GM12878 (cell line): ENCODE measurements around the gene FAM20B. TPM values are rescaled to one million over a fixed set of nuclear protein-coding genes. Genes with fewer than 3 reads are reported as not detected.

Experiments
- ATAC-seq: fragments of 200-7000 bp; cut with Tn5 transposase; 3 replicates; pipeline ENCODE4 v1.9.1; 2020; ENCODE audit warnings: mild to moderate bottlenecking, moderate library complexity
- BruUV-seq: library from RNA; stranded (reverse); fragments of 400-500 nt; replicated peaks from 2 replicates; lab custom pipeline; 2021; lab: Mats Ljungman, UMichigan
- CTCF ChIA-PET: fragments of 300-600 bp; sonication (Branson Sonifier 250); formaldehyde crosslinking; extraction: SDS; loops from one replicate; lab custom pipeline; 2021; ENCODE audit warnings: inconsistent platforms; lab: Yijun Ruan, JAX
- POLR2A ChIA-PET: fragments of 350-600 bp; formaldehyde crosslinking; extraction: SDS; loops from one replicate; lab custom pipeline; 2021; ENCODE audit warnings: inconsistent platforms; lab: Charles Lee
- RAD21 ChIA-PET: fragments of 300-600 bp; sonication (Branson Sonifier 250); formaldehyde crosslinking; loops from one replicate; lab custom pipeline; 2023; ENCODE audit warnings: antibody characterized with exemption; ENCODE audit not compliant: unreplicated experiment; lab: Charles Lee
- SMC1A ChIA-PET: fragments of 300-600 bp; sonication (Branson Sonifier 250); formaldehyde crosslinking; loops from one replicate; lab custom pipeline; 2023; ENCODE audit not compliant: unreplicated experiment, uncharacterized antibody; lab: Charles Lee
- DNase-seq: peaks from one replicate; pipeline ENCODE4 v3.0.0-alpha.2; 2011; ENCODE audit warnings: low read depth, low spot score
- FAIRE-seq: peaks from 3 replicates; lab custom pipeline; 2011; peaks lifted over from hg19 to GRCh38; lab: Jason Lieb, UNC
- H2AFZ ChIP-seq: 2 replicates; pipeline ENCODE4 v1.6.0; 2011; ENCODE audit warnings: low read depth, low read length, control low read depth; ENCODE audit not compliant: control insufficient read depth
- H3K27ac ChIP-seq: 2 replicates; pipeline ENCODE4 v1.5.1; 2011; ENCODE audit warnings: control low read depth; ENCODE audit not compliant: control insufficient read depth, insufficient read depth
- H3K27me3 ChIP-seq, 2 experiments: replicated peaks in 1 of 2; 2 replicates each; pipeline versions ENCODE4 v1.6.0 to v1.6.1; 2011; ENCODE audit warnings: low read length in 1 of 2; ENCODE audit not compliant: control insufficient read depth in 2 of 2, insufficient read depth in 2 of 2
- H3K36me3 ChIP-seq, 2 experiments: 2 replicates each; pipeline ENCODE4 v1.5.1; 2011; ENCODE audit warnings: low read length in 1 of 2; ENCODE audit not compliant: control insufficient read depth in 2 of 2, insufficient read depth in 2 of 2
- H3K4me1 ChIP-seq: 2 replicates; pipeline ENCODE4 v1.6.1; 2011; ENCODE audit warnings: mild to moderate bottlenecking, low read length, moderate library complexity, mixed read lengths; ENCODE audit not compliant: control insufficient read depth, insufficient read depth
- H3K4me2 ChIP-seq: 2 replicates; pipeline ENCODE4 v1.6.0; 2011; ENCODE audit warnings: control low read depth; ENCODE audit not compliant: control insufficient read depth, insufficient read depth
- H3K4me3 ChIP-seq: fragments of 200-600 bp; sonication (generic); 2 replicates; pipeline ENCODE4 v1.5.1; 2016
- H3K79me2 ChIP-seq: 2 replicates; pipeline ENCODE4 v1.6.0; 2011; ENCODE audit warnings: low read length; ENCODE audit not compliant: control insufficient read depth, insufficient read depth
- H3K9ac ChIP-seq: 2 replicates; pipeline ENCODE4 v1.8.0; 2011; ENCODE audit warnings: low read length, control low read depth, mixed read lengths; ENCODE audit not compliant: control insufficient read depth, insufficient read depth
- H3K9me3 ChIP-seq: replicated peaks from 3 replicates; pipeline ENCODE4 v1.5.1; 2011; ENCODE audit warnings: mild to moderate bottlenecking, low read length; ENCODE audit not compliant: control insufficient read depth, insufficient read depth
- H4K20me1 ChIP-seq: 2 replicates; pipeline ENCODE4 v1.6.0; 2011; ENCODE audit not compliant: control insufficient read depth, insufficient read depth
- DPF2 ChIP-seq: fragments of 450-650 bp; IDR thresholded peaks from 2 replicates; pipeline ENCODE4 v1.6.1; 2017; ENCODE audit warnings: mild to moderate bottlenecking
- YBX1 ChIP-seq: fragments of 450-650 bp; IDR thresholded peaks from 2 replicates; pipeline ENCODE4 v1.6.1; 2016; ENCODE audit warnings: antibody characterized with exemption
- ZNF384 ChIP-seq: IDR thresholded peaks from 2 replicates; pipeline ENCODE4 v1.6.1; 2012; ENCODE audit warnings: low read depth, mild to moderate bottlenecking, low read length, improper control_type of control experiment, borderline replicate concordance
- ZZZ3 ChIP-seq: IDR thresholded peaks from 2 replicates; pipeline ENCODE4 v1.6.1; 2011; ENCODE audit warnings: low read depth; ENCODE audit not compliant: control insufficient read depth, insufficient read length
- WGBS: methylation state at CpG from one replicate; pipeline ENCODE4 v1.1.6; 2016; ENCODE audit warnings: low lambda C conversion rate; ENCODE audit not compliant: insufficient replicate concordance, insufficient coverage; ENCODE audit errors: missing lambda C conversion rate; 5-methylcytosine and 5-hydroxymethylcytosine counted together
- in situ Hi-C: fragments of 300-500 bp; cut with MboI; formaldehyde crosslinking; loops from 9 replicates; pipeline ENCODE4 v1.14.3; 2018; ENCODE audit warnings: mixed read lengths
- intact Hi-C: fragments of 100-400 bp; cut with micrococcal nuclease; formaldehyde crosslinking; loops from one replicate; pipeline ENCODE4 v1.14.2; 2022; ENCODE audit not compliant: unreplicated experiment
- polyA plus RNA-seq, 11 experiments: library from polyadenylated mRNA; depleted of rRNA in 4 of 11; unstranded in 6 of 11; stranded (reverse) in 5 of 11; fragments of >200 nt; fragmentation: Nextera tagmentation in 4 of 11; fragmentation: Illumina TruSeq in 1 of 11; extraction: Ambion mirVana in 4 of 11; extraction: Trizol in 1 of 11; gene quantifications; 1 replicate in 1 of 11; 2 replicates in 10 of 11; pipeline versions ENCODE4 v1.2.1 to v1.2.3, GENCODE V29; 2011 to 2016; ENCODE audit warnings: inconsistent platforms in 2 of 11, missing spikeins in 2 of 11, low read depth in 1 of 11
- total RNA-seq, 4 experiments: library from RNA; depleted of rRNA in 3 of 4; stranded (reverse); fragments of >200 nt in 3 of 4; fragmentation: Illumina TruSeq in 1 of 4; extraction: Trizol in 1 of 4; gene quantifications; 2 replicates each; pipeline versions ENCODE4 v1.2.1 to v1.2.3, GENCODE V29; 2013 to 2021
- TF ChIP-seq, protein P1 (sequence below): fragments of 150-350 bp; IDR thresholded peaks from 2 replicates; pipeline ENCODE4 v1.6.1; 2016; ENCODE audit warnings: low read depth, low read length
- TF ChIP-seq, protein P2 (sequence below): IDR thresholded peaks from 2 replicates; pipeline ENCODE4 v1.6.1; 2012; ENCODE audit warnings: low read depth, low read length, improper control_type of control experiment
- TF ChIP-seq, protein P3 (sequence below): fragments of 450-650 bp; IDR thresholded peaks from 2 replicates; pipeline ENCODE4 v1.6.1; 2017; ENCODE audit warnings: antibody characterized with exemption, mild to moderate bottlenecking, moderate library complexity

Gene FAM20B
- total and polyA plus RNA-seq, 10 of the 15 experiments (the other 5 are each of a cell fraction or from before 2014, with no cell fraction given) = 2.4 to 25.6 (median 12.8) TPM

DNA sequence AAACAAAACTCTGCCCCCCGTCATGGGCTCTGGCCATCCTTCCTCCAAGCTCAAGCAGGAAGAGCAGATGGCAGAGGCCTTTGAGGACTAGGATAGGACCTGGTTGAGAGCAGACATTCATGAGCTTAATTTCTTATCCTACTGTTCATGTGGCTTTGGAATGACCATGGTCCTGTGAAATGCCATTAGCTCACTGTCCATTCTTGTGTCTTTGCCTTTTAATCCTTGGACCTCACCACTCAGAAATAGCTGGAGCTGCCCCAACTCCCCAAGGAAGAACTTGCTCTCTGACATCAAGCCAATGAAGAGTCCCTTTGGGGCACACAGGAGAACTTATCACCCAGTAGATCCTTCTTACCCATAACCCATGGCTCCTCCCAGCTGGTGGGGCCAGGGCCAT is 11.6 kb upstream of the FAM20B start (continued):
- TF ChIP-seq, protein P1, sequence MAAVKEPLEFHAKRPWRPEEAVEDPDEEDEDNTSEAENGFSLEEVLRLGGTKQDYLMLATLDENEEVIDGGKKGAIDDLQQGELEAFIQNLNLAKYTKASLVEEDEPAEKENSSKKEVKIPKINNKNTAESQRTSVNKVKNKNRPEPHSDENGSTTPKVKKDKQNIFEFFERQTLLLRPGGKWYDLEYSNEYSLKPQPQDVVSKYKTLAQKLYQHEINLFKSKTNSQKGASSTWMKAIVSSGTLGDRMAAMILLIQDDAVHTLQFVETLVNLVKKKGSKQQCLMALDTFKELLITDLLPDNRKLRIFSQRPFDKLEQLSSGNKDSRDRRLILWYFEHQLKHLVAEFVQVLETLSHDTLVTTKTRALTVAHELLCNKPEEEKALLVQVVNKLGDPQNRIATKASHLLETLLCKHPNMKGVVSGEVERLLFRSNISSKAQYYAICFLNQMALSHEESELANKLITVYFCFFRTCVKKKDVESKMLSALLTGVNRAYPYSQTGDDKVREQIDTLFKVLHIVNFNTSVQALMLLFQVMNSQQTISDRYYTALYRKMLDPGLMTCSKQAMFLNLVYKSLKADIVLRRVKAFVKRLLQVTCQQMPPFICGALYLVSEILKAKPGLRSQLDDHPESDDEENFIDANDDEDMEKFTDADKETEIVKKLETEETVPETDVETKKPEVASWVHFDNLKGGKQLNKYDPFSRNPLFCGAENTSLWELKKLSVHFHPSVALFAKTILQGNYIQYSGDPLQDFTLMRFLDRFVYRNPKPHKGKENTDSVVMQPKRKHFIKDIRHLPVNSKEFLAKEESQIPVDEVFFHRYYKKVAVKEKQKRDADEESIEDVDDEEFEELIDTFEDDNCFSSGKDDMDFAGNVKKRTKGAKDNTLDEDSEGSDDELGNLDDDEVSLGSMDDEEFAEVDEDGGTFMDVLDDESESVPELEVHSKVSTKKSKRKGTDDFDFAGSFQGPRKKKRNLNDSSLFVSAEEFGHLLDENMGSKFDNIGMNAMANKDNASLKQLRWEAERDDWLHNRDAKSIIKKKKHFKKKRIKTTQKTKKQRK = no peak
- TF ChIP-seq, protein P2, sequence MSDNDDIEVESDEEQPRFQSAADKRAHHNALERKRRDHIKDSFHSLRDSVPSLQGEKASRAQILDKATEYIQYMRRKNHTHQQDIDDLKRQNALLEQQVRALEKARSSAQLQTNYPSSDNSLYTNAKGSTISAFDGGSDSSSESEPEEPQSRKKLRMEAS = no peak
- no peak for TF ChIP-seq ZZZ3
- TF ChIP-seq, all 136 proteins: peak for 0

DNA sequence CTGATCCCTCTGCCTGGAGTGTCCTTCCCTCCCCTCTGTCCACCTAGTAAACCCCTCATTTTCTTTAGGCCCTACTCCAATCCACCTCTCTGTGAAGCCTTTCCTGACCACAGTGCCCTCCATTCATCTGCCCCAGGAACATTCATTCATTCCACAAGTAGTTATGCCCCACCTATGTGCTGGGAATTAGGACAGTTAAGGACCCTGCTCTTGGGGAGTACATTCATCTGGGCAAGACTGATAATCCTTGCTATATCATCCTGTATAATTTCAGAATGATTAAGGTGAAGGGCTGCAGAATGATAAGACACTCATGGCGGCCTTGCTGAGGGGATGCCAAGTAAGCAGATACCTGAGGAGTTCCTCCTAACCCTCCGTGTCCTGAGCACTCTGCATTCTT is 10.3 kb upstream of the FAM20B start:
- intact Hi-C loops (no loop called here), in situ Hi-C loops (no loop called here)
- no peak overlapping the region for H3K9ac ChIP-seq
- ChIA-PET SMC1A (interaction anchor here (1.7 kb wide), 1 partner anchor 9 kb away, joined by 3 read pairs; no protein-coding TSS in a partner anchor), CTCF (no interaction called here), POLR2A (no interaction called here), RAD21 (no interaction called here)
- no peak overlapping the region for H3K4me3 ChIP-seq
- TF ChIP-seq ZNF384 (no peak), DPF2 (no peak), YBX1 (no peak)
- TF ChIP-seq, protein P3, sequence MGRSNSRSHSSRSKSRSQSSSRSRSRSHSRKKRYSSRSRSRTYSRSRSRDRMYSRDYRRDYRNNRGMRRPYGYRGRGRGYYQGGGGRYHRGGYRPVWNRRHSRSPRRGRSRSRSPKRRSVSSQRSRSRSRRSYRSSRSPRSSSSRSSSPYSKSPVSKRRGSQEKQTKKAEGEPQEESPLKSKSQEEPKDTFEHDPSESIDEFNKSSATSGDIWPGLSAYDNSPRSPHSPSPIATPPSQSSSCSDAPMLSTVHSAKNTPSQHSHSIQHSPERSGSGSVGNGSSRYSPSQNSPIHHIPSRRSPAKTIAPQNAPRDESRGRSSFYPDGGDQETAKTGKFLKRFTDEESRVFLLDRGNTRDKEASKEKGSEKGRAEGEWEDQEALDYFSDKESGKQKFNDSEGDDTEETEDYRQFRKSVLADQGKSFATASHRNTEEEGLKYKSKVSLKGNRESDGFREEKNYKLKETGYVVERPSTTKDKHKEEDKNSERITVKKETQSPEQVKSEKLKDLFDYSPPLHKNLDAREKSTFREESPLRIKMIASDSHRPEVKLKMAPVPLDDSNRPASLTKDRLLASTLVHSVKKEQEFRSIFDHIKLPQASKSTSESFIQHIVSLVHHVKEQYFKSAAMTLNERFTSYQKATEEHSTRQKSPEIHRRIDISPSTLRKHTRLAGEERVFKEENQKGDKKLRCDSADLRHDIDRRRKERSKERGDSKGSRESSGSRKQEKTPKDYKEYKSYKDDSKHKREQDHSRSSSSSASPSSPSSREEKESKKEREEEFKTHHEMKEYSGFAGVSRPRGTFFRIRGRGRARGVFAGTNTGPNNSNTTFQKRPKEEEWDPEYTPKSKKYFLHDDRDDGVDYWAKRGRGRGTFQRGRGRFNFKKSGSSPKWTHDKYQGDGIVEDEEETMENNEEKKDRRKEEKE = no peak
- no peak for DNase-seq
- 29% methylated on average over 2 of the region's 2 CpGs for WGBS
- no peak for FAIRE-seq
- H4K20me1 ChIP-seq = no peaks in the 10 kb centered on the region
- peaks cover 0 to 3% of the 10 kb centered on the region in 2 experiments; a peak in 2 of 4 replicates for H3K27me3 ChIP-seq
- no peak overlapping the region for H3K4me2 ChIP-seq
- H2AFZ ChIP-seq = no peak overlapping the region
- H3K79me2 ChIP-seq = no peaks in the 10 kb centered on the region
- no TSS peak for BruUV-seq
- no peaks in the 10 kb centered on the region for H3K4me1 ChIP-seq
- ATAC-seq = no peak
- no peak overlapping the region for H3K27ac ChIP-seq
- H3K9me3 ChIP-seq = no peaks in the 10 kb centered on the region
- H3K36me3 ChIP-seq = no peaks in the 10 kb centered on the region
